Lower leg skin (tissue), 3 donors: Measurements from ENCODE around the gene CHAMP1.

ENCODE experiments used
- CTCF ChIP-seq, 3 donors: fragments of 450-650 bp; IDR thresholded peaks; one replicate each; pipeline ENCODE4 v1.5.1; 2016; ENCODE audit warnings: antibody characterized with exemption in 3 of 3, mild to moderate bottlenecking in 3 of 3, moderate library complexity in 2 of 3
- POLR2A ChIP-seq, 2 donors: fragments of 450-650 bp; IDR thresholded peaks; one replicate each; pipeline ENCODE4 v1.6.1; 2016 to 2017; ENCODE audit warnings: antibody characterized with exemption in 2 of 2, mild to moderate bottlenecking in 1 of 2, moderate library complexity in 1 of 2

- TF ChIP-seq CTCF (IDR thresholded peaks at IDR 0.05) (no peak), POLR2A (IDR thresholded peaks at IDR 0.05) (no peak)
These were observed 26.1 kb upstream of the CHAMP1 start for GRCh38 chr13:114288157-114288591.
